SHP77 (cell line): ENCODE data around the gene RRP1B.
"Not testable (repeated sequence)": the region's sequence is repeated elsewhere in the genome, so short reads cannot be mapped to it uniquely, and the experiment has no call there.

ENCODE experiments used
- DNase-seq, 2 experiments: peaks; one replicate each; lab custom pipeline; 2025; lab: John Stamatoyannopoulos, UW

The RRP1B gene, protein sequence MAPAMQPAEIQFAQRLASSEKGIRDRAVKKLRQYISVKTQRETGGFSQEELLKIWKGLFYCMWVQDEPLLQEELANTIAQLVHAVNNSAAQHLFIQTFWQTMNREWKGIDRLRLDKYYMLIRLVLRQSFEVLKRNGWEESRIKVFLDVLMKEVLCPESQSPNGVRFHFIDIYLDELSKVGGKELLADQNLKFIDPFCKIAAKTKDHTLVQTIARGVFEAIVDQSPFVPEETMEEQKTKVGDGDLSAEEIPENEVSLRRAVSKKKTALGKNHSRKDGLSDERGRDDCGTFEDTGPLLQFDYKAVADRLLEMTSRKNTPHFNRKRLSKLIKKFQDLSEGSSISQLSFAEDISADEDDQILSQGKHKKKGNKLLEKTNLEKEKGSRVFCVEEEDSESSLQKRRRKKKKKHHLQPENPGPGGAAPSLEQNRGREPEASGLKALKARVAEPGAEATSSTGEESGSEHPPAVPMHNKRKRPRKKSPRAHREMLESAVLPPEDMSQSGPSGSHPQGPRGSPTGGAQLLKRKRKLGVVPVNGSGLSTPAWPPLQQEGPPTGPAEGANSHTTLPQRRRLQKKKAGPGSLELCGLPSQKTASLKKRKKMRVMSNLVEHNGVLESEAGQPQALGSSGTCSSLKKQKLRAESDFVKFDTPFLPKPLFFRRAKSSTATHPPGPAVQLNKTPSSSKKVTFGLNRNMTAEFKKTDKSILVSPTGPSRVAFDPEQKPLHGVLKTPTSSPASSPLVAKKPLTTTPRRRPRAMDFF

DNA sequence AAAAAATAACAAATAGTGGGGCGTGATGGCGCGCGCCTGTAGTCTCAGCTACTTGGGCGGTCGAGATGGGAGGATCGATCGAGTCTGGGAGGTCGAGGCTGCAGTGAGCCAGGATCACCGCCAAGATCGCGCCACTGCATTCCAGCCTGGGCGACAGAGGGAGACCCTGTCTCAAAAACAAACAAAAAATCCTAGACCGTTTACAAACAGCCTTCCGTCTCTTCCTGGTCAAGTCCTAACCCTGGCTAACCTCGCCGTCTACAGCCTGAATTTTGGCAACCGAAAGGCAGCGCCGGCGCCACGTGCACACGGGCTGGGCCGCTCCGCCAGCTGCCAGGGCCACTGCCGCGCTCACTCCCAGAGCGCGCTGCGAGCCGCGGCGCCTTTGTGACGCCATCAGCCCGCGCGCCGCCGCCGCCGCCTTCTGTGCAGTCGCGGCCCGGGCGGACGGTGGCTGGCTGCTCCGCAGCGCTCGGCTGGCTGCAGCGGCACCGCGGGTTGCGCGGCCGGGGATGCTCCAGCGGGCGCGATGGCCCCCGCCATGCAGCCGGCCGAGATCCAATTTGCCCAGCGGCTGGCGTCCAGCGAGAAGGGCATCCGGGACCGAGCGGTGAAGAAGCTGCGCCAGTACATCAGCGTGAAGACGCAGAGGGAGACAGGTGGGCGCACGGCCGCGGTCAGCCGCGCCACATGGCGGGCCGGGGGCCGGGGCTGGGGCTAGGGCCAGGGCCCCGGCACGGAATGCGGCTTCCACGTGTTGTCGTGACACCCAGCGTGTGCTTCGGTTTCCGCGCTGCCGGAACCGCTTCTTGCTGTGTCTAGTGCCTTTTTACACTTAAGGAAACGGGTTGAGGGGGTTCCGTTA, at the start of gene RRP1B, which contains the start of gene HSF2BP:
Gene RRP1B, plus strand, starts transcription at position 425 of the 865 bp plus-strand sequence. Its CDS starts 105 bp downstream, at position 530.
Gene HSF2BP, minus strand, starts transcription at position 353 of the 865 bp plus-strand sequence. CDS start 1,392 bp downstream, outside the sequence.
- peak; percentile 61 to 73 for DNase-seq

DNA sequence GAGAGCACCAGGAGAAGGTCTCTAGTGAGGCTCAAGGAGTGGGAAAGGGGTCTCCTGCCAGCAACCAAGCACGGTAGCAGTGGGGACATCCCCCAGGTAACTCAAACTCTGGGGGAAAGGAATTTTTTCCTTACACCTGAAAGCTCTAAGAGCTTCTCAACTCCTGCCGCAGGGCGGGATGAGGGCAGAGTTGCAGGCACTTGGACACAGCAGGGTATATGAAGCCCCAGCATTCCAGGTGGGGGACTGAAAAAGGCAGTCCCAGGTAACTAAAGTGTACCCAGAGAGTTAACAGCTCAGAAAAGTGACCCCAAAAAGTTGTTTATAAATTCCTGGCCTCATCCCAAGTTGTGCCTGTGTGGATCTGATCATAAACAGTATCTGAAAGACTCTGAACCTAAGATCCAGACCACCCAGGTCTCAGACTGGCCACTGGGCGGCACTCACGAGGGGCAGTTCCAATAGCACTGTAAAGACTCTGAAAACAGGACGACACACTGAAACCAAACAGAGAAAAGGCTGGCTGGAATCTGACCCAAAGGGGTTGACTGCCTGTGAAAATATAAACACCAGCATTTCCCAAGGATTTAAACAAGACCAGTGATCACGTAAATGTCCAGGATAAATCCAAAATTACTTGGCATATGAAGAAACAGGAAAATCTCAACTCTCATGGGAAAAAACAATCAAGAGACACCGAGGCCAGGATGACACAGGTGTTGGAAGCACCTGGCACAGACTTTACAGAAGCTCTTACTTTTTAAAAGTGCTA, 47.6 kb upstream of the RRP1B start:
- peak; percentile 78 to 83 for DNase-seq

DNA sequence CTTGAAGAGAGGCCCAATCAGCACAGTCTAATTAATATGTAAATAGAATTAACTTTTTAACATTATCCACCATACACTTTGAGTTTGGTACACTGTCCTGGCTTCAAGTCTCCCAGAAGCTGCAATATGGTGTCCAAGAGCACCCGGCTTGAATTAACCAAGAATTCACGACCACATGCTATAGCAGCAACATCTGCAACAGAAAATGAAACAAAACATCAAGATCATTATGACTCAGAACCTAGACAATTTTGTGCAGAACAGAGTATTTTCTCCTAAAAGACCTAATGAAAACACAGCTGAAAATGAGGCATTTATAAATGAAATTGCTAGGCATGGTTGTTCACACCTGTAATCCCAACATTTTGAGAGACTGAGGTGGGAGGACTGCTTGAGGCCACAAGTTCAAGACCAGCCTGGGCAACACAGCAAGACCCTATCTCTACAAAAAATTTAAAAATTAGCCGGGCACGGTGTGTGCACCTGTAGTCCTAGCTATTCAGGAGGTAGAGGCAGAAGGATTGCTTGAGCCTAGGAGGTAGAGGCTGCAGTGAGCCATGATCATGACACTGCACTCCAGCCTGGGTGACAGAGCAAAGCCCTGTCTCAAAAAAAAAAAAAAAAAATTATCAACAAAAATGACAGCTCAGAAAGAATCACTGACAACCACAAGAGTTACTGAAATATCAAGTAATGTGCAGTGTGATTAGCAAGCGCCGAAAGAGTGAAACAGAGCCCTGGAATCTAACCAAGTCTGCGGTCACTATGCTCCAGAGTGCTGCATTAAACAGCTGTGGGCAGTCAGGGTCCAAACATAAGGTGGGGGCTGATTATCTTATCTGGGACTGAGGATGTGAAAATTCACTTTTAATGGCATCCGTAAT, 45.4 kb upstream of the RRP1B start:
- no peak for DNase-seq

DNA sequence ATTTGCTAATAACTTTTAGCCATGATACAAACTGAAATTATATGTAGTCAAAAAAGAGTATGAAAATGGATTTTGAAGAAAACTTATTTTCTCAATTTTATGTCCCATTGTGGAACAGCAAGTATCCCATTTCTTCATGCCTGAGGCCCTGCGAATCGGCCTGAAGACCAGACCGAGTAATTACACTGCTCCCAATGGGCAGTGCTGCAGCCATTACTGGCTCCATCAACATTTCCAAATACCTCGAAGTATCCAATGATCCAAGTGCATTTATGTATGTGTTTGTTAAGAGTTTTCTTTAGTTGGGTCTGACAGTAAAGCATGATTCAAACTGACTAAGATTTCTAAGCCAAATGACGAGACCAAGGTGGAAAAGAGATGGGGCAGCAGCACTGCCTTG, 44.5 kb upstream of the RRP1B start:
- no peak for DNase-seq

DNA sequence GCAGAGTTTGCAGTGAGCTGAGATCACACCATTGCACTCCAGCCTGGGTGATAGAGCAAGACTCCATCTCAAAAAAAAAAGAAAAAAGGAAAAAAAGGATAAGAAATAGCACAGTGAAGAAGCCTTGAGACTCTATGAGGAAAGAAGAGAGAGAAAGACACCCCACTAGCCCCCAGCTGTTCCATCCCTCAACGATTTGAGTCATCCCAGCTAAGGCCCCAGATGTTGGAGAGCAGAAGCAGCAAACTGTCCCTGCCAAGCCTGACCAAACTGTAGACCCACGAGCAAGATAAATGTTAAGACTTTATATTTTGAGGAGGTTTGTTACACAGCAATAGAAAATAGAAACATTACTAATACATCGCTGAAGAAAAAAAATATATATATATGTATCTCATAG, 42.5 kb upstream of the RRP1B start:
- not testable (repeated sequence) for DNase-seq

DNA sequence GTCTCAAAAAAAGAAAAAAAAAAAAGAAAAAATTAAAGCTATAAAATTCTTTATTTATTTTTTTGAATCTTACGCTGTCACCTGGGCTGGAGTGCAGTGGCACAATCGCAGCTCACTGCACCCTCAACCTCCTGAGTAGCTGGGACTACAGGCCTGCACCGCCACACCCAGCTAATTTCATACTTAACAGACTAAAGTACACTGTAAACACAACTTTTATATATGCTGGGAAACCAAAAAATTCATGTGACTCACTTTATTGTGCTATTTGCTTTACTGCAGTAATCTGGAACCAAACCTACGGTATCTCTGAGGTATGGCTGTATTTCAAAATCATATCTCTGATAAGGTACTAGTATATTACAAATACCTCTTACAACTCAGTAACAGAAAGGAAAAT, 40.4 kb upstream of the RRP1B start:
- DNase-seq, result no peak

DNA sequence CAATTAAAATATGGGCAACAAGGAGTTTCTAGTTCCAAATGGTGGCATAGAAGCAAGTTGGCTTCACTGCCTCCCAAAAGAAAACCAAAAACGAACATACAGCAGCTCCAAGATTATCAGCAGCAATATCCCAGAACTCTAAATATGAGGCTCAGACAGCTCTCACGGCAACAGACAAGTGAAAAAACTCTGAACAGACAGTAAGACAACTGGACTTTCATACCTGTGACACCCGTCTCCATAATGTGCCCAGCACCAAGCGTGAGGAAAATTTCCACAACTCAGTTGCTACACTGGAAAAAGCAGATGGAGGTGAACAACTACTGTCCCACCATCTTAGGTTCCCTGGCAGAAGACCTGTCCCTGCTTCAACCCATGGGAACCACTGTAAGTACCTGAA, 40.0 kb upstream of the RRP1B start:
- no peak for DNase-seq

DNA sequence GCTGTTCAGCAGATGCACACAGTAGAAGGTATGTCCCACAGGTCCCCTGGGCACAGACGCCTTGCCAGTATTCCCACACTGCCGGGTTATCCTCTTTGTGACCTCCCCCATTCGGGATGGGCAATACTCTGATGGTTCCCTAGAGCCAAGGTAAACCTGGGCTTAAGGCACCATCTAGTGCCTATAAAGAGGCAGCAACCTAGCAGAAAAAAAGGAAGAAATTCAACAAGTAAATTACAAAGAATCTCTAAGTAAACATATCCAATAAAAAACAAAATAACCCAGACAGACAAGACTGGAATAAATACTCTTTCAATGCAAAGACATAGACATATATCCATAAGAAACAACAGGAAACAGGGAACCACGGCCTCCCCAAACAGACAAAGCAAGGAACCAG, 39.5 kb upstream of the RRP1B start:
- DNase-seq, result no peak

DNA sequence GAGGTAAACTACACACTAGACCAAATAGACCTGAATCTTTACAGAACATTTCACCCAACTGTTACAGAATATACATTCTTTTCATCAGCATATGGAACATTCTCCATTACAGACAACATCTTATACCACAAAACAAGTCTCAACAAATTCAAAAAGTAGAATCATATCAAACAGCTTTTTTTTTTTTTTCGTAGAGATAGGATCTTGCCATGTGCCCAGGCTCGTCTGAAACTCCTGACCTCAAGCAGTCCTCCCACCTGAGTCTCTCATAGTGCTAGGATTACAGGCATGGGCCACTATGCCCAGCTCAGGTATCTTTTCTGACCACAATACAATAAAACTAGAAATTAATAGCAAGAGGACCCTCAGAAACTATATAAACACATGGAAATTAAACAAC, 36.6 kb upstream of the RRP1B start:
- DNase-seq, result no peak

DNA sequence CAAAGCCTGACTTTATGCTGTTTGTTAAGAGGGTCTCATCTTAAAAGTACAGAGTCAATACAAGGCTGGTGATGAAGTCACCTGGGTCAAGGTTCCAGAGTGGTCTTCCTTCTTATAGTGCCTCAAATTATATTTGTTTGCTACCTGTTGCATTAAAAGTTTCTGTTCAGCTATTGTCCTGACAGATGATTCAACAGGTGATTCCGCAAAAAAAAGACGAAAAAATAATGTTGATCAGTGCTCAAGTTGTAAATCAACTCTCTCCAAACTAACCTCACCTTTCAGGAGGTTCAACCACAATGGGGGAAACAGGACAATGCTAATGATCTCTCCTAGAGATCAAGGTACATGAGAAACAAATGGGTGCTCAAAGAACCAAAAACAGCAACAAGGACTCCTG, 35.8 kb upstream of the RRP1B start:
- no peak for DNase-seq

DNA sequence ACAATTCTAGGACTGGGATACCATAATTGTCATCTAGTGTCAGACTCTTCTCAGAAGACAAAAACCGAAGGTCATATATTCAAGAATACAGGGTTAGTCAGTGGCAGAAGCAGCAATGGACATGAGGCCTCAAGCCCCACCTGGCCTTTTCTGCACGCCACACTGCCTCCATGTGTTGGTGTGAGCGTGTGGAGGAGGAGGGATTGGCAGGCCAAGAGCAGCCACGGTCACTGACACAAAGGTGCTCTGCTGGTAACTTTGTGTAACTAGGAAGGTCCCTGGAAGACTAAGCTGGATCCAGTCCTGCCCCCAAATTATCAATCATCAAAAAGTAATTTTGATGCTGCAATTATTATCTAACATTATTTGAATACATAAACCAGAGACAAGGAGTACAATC, 35.0 kb upstream of the RRP1B start:
- peak in 1 of 2 experiments; percentile 29 for DNase-seq

DNA sequence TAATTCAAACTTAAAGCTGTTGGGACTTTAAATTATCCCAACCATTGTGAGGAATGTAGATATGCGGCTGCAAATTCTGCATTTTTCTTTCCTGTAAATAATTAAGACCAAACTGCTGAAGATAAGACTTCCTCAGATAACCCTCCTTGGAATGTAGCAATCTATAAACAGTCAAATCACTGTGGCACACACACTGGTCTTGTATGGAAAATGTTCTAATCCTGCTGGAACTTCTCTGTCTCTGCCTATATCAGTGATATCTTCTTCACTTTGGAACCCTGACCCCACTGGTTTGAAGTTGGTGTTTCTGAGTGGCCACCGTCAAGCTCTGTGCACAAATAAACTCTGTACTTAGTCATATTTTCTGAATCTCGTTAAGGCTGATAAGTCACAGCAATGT, 33.0 kb upstream of the RRP1B start:
- no peak for DNase-seq

DNA sequence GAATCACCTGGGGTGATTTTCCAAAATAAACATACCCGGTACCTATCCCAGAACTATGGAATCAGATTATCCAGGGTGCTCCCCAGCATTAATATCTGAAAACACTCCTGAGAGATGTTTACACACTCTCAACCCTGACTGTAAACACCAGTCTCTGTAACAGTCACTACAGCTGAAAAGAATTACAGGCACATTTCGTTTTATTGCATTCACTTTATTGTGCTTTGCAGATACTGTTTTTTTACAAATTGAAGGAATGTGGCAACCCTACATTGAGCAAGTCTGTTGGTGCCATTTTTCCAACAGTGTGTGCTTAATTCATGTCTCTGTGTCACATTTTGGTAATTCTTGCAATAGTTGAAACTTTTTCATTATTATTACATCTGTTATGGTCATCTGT, 31.8 kb upstream of the RRP1B start:
- DNase-seq, result no peak

DNA sequence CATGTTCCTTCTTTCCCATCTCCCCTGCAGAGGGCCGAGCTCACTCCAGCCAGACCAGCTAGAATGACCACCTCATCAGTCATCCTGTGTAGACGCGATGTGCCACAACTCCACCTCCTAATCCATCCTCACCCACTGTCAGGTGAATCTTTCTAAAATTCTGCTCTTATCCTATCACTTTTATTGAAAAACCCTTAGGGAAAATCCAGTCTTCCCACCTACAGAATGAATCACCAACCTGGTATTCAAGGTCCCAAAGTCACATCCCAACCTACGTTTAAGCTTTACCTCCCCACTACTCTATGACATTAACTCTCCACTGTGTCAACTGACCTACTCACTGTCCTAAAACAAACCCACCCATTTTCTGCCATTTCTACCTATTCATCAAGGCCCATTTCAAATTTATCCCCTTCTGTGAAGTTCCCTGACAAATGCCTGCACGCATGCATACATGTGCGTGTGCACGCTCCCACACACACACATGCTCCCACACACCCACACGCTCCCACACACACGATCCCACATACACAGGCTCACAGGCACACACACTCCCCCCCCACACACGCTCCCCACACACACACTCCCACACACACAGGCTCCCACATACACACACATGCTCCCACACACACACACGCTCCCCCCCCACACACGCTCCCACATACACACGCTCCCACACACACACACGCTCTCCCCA, 27.8 kb upstream of the RRP1B start:
- no peak for DNase-seq

DNA sequence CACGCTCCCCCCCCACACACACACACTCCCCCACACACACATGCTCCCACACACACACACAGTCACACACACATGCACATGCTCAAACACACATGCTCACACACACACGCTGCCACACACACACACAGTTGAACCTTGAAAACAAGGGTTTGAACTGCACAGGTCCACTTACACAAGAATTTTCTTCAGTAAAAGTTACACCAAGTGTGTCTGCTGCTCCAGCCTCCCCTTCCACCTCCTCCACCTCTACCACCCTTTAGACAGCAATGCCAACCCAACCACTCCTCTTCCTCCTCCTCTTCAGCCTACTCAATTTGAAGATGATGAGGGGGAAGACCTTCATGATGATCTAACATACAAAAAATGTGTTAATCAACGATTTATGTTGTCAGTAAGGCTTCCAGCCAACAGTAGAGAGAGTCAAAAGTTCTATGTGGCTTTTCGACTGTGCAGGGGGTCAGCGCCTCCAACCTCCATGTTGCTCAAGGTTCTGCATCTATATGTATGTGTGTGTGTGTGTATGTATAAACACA, 26.9 kb upstream of the RRP1B start:
- no peak for DNase-seq

DNA sequence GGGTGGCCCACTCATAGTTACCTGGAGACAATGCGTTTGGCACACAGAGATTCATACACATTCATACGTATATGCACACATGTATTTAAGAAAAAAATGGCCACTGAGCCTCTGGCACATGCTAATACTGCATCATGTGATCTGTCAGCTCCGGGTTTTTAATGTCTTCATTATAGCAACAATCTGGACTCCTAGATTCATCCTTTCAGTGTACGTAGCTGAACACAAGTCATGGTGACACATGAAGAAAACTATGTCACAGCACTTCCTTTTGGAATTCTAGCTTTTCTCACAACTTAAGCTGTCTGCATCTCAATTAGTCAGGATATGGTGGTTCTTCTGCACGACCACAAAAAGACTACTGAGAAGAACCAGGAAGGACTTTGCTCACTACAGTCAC, 24.7 kb upstream of the RRP1B start:
- DNase-seq, result no peak

DNA sequence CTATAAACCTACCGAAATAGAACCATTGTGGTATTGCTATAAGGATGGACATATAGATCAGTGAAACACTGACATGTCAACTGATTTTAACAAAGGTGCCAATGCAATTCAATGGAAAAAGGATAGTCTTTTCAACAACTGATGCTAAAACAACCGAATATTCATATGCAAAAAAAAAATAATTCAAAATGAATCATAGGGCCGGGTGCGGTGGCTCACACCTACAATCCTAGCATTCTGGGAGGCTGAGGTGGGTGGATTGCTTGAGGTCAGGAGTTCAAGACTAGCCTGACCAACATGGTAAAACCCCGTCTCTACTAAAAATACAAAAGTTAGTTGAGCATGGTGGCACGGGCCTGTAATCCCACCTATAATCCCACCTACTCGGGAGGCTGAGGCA, 23.9 kb upstream of the RRP1B start:
- no peak for DNase-seq

DNA sequence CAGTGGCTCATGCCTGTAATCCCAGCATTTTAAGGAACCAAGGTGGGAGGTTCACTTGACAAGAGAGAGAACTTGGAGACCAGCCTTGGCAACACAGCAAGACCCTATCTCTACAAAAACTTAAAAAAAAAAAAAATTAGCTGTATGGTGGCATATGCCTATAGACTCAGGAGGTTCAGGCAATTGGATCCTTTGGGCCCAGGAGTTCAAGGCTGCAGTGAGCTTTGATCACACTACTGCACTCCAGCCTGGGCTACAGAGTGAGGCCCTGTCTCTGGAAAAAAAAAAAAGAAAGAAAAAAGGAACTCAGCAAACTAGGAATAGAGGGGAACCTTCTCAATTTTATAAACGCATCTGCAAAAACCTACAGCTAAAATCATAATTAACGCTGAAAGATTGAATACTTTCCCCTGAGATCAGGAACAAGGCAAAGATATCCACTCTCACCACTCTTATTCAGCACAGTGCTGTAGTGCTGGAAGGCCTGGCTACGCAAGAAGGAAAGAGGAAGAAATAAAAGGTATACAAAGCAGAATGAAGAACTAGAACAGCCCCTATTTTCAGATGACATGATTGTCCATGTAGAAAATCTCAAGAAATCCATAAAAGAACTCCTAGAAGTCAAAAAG, 21.7 kb upstream of the RRP1B start:
- no peak for DNase-seq
